Lung microvascular endothelial cell (primary cell): ENCODE data around the gene SLC10A3. TPM values are rescaled to one million over a fixed set of nuclear protein-coding genes. Genes with fewer than 3 reads are reported as not detected.

Source experiments
- DNase-seq, 2 donors: peaks; one replicate each; pipeline versions ENCODE4 v3.0.0 to v3.0.0-alpha.2; 2010; ENCODE audit warnings: low read depth in 2 of 2
- total RNA-seq: library from RNA; depleted of rRNA; stranded (reverse); fragments of >200 nt; gene quantifications from 2 replicates; pipeline ENCODE4 v1.2.1, GENCODE V29; 2014

Gene SLC10A3
- total RNA-seq, 1 donor from 2014 or later, result 14.7 TPM

DNA sequence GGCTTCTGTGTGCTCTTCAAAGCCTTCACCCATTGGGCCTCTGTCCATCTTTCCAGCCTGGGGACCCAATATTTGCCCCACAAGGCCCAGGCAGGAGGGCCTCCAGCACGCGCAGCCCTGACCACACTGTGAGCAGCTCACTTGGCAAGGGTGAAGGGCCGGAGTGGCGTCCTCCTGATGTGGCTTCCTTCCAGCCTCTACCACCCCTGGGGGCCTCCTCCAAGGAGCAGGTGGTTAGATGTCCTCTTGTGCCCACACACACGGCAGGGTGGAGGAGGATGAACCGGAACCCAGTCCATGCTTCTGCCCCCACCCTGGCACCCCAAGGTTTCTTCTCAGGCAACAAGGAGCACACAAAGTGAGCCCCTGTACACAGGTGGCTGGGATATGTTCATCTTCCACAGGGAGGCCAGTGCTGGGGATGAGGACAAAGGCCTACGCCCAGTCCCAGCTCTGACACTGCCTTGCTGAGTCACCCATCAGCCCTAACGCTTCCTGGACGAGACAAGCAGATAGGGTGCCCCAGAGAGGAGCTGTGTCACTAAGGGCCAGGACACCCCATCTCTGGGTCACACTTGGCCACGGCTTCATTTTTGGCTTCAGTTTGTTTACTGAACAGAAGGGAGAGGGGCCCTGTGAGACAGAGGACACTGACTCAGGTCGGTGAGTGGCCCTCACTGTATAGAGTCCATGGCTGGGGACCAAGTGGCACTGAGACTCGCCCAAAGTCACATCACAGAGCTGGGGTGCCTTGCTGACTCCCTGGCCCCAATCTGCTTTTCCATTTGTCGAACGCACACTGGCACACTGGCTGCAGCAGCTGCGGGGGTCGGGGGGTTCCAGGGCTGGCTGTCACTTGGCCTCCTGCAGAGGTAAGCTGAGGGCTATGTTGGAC, 5.9 kb downstream of the SLC10A3 start:
- peak in 1 of 2 donors; percentile 16 for DNase-seq

DNA sequence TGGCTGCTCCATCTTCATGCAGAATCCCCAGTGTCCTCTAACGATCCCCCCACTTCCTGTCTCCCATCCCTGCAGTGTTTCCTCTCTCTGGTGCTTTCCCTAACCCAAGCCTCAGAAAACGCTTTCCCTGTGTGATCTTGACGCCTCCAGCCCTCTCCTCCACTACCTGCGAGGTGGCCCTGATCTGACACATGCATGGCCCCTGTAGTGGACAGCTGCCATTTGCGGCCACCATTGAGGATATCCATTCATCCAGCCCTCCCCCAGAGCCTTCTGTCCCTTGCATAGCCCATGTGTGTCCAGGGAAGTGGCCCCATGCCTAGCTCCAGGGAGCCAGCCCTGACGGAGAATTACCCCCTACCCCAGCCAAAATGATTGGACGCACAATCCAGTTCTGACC, 7.1 kb downstream of the SLC10A3 start:
- DNase-seq, result no peak

DNA sequence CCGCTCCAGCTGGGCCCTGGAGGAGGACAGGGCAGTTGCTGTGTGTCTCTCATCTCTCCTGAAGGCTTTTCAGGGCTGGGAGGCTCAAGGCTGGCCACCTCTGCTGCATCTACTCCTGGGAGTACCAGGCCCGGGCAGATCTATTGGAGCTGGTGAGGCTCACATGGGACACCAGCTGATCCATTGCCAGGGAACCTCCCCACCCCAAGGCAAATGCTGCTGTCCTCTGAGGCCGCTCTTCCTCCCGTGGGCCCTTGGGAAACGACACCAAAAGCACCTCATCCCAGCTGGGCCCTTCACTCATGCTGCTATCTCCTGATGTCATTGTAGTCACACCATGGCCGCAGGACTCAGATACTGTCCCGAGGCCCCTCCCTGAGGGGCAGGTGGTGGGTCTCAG, 7.6 kb downstream of the SLC10A3 start:
- no peak for DNase-seq

DNA sequence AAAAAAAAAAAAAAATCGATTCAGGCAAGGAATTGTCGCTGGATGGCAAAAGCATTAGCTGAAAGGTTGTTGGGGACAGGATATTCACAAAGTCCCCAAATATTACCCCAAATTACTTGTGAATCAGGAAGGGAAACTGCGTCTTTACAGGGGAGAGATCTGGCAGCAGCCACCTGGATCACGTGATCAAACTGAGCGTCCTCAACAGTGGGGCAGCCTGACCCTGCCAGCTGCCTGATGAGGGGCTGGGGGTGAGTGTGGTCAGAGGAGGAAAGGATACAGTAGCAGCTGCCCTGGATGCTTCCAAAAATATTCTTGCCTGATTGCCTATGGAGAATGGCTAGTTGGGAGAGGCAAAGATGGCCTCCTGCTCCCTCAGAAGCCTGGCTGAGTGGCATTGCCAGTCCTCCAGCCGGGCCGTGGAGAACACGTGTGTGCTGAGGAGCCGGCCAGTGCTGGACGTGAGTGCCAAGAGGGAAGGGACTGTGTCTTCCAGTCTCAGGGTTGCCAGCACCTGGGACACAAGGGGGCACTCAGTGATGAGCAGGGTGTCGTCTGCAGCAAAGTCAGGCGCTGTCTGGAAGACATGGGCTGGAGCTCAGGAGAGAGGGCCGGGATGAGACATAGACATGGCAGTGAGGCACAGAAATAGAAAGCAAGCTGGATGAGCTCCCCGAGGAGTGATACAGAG, 8.4 kb downstream of the SLC10A3 start:
- DNase-seq, result no peak

DNA sequence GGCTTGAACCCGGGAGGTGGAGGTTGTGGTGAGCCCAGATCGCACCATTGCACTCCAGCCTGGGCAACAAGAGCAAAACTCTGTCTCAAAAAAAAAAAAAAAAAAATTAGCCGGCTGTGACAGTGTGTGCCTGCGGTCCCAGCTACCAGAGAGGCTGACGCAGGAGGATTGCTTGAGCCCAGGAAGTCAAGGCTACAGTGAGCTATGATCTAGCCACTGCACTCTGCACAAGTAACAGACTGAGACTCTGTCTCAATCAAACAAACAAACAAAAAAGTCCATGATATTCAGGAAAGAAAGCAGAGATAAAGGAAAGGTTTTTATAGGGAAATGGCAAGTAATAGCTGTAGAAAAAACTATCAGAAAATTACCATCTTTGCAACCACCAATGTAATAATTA, 9.2 kb downstream of the SLC10A3 start:
- DNase-seq, result no peak

DNA sequence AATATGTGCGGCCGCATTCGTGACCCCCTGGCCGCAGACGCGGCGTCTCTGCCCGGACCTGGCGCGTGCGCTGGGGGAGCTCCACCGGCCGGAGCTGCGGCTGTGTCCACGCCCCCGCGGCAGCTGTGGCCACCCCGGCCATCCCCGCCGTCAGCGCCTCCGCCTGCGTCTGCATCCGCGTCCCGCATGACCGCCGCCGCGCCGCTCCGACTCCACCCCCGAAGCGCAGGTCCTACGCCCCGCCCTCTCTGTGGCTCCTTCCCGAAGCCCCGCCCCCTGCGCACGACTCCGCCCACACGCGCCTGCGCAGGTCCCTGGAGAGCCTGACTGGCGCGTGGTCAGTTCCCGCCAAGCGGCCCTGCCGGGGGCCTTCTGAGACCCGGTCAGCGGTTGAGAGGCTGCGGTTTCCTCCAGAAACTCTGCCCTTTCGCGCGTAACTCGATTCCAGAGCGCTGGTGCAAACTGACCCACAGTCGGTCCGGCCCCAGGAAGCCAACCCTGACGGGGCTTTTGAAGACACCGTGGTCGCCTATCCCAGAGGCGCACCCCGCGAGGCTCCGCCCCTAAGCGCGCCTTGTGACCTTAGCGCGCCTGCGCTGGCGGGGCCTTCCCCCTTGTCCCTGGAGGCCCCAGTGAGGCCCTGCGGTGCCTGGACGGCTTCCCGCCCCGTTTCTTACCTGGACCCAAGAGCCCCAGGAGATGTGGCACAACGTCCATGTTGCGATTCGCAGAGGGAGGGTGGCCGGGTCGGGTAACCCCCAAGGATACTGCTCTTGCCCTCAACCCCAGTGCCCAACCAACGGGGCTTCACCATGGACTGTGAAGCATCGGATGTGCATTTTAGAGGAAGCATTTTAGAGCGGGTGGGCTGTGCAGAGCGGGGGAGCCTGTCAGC, 11.5 kb downstream of the SLC10A3 start, which contains the start of gene LAGE3:
Gene LAGE3, minus strand, starts transcription at position 554 of the 895 bp plus-strand sequence. Its CDS starts 366 bp downstream, at position 188.
- peak; percentile 93 to 96 for DNase-seq

DNA sequence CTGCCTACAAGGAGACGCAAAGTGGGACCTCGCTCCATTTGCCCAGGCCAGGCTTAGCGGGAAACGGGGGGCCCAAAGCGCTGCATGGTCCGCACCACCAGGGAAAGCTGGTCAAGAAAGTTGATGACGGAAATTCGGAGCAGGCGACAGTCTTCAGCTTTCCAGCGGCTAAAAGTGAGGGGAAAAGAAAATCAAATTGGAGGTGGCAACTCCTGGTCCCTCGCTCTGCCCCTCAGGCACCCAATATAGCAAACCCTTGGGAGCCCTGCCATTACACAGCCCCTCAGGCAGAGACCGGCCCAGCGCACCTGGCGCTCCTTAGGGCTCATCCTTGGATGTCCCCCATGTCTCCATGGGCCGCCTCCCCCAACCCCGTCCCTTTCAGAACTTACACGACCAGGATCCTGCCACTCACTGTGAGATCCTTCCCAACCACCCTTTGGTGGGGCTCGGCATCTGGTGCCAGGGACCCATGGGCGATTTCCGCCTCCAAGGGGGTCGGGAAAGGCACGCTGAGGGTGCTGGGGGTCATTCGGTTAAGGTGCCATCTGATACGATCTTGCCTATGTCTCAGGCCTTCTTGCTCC, 12.4 kb downstream of the SLC10A3 start:
- DNase-seq, result no peak

DNA sequence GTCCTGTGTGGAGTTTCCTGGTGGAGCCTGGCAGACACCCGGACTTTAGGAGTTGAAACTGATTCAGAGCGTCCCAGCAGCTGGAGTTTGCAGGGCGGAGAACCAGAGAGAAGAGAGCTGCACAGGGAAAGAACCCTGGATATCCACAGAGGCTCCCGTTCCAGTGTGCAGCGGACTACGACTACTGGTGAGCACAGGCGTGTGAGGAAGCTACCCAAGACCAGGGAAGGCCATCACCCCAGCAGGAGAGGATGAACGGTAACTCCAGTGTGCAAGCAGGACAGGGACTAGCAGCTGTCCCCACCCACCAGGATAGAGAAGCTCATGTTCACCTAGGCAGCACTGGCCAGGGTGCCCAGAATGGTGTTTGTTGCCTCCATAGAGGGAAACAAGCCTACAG, 13.6 kb downstream of the SLC10A3 start:
- DNase-seq, result no peak

DNA sequence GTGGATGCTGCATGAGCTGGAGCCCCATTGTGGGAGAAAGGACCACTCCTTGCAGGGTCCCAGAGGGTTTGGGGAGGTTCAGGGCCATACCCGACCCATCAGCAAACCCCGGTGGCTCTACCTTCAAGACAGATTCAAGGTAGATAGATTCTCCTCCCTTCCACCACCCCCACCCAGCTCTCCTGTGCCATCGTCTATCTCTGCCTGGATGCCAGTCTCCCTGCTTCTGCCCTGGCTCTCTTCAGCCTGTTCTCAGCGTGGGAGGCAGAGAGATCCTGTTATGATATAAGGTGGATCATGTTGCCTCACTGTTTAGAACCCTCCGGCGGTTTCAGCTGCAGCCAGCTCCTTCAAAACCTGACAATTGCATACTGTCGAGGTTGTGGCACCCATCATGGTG, 16.7 kb downstream of the SLC10A3 start:
- no peak for DNase-seq

DNA sequence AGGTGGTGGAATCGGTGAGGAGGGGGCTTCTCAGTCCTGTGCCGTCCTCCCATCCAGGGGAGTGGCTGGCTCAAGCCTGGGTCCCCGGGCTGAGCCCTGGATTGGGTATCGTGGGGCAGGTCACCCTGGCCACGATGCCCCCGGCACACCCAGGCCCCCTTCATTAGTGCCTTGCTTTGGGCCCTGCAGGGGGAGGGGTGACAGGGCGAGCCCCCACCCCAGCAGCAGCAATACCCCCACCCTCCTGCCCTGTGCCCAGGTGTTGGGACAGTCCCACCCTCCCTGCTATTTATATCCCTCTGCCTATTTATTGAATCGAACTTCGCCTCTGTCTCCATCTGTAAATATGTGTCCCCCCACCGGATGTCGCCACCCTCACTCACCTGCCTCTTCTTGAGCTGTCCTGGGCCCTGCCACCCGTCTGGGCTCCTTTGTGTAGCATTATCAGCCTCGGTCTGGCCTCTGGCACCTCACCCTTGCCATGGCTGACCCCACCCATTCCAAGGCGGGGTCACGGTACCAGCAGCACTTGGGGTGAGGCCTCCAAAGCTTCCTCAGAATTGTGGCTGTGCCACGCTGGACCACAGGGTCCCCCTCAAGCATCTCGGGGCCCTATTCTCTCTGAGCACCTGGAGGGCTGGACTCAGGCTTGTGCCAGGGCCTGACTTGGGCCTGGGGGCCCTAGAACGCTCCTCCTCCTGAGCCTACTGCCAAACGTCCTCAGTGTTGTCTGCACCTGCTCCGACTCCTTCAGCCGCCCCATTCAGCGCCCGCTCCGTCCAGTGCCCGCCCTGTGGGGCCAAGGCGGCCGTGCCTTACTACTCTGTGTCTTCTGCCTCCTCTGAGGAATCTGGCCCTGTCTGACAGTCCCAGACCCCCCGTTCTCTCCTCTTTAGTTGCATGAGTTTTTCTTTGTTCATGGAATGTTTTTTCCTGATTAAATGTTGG, 17.5 kb downstream of the SLC10A3 start:
- DNase-seq, result no peak

DNA sequence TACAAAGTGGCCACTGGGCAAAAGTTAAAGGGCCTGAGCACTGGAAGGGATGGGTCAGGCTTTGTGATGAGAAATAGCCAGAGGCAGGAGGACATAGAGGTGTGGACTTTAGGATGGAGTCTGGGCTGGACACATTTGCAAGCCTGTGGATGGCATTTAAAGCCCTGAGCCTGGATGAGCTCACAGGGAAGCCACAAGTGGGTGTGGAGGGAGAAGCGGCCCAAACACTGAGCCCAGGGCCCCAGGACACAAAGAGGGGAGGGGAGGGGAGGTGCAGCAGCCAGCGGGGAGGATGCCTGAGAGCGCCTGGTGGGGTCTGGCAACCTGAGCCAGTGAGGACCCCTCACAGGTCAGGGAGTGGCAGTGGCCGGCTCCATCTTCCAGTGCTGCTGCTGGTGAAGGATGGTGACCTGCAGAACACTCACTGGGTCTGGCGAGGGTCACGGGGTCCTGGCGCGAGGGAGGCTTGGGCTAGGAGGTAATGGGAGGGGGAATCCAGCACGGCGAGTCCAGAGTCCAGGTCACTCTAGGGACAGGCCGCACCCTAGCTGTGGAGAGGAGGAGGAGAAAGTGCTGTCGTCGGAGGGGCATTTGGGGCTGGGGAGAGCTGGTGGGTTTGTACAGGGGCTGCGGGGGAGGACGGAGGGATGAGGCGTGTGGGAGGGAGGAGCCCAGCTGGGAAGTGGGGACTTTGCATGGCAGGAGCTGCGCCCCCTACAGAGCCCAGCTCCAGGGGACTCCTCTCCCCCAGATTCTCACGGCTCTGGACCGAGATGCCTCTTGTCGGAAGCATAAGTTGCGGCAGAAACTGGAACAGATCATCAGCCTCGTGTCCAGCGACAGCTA, 18.4 kb downstream of the SLC10A3 start:
- DNase-seq, result no peak

DNA sequence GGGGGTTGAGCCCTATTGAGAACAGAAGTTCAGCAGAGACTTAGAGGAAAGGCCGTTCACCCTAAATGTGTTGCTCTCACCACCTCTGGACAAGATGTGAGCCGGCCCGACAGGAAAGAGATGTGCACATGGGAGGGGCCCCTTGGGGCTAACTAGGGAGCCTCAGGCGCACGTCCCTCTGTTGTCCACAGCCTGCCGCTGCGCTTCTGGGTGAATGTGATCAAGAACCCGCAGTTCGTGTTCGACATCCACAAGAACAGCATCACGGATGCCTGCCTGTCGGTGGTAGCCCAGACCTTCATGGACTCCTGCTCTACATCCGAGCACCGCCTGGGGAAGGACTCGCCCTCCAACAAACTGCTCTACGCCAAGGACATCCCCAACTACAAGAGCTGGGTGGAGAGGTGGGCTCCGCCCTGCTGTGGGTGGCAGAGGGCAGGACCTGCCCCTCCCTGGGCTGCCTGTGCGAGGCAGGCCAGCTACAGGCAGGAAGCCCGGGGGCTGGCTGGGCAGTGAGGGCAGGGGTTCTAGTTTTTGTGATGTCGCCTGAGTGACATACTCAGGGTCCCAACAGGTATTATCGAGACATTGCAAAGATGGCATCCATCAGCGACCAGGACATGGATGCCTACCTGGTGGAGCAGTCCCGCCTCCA, 19.4 kb downstream of the SLC10A3 start:
- DNase-seq, result no peak

DNA sequence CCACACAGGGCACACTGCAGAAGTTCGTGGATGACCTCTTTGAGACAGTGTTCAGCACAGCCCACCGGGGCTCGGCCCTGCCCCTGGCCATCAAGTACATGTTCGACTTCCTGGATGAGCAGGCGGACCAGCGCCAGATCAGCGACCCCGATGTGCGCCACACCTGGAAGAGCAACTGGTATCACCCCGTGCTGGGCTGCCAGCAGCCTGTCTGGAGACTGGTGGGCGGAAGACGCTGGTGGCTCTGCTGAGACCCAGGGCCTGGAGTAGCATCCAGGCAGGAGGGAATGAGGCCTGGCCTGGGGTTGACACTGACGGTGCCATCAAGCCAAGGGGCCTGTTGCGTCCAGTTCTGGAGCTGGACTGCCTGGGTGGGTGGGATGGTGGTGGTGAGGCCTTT, 20.0 kb downstream of the SLC10A3 start:
- DNase-seq, result no peak

DNA sequence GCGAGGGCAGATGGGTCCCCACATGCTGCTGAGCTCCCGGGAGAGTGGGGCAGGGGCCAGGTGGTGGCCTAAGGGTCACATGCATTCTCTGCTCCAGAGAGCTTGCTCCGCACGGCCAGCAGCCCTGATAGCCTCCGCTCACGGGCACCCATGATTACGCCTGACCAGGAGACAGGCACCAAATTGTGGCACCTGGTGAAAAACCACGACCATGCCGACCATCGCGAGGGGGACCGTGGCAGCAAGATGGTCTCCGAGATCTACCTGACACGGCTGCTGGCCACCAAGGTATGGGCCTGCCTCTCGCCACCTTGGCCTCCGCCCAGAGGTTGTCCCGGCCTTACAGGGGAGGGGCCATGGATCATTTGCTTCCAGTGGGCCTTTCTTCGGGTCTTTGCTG, 20.5 kb downstream of the SLC10A3 start:
- DNase-seq, result no peak

DNA sequence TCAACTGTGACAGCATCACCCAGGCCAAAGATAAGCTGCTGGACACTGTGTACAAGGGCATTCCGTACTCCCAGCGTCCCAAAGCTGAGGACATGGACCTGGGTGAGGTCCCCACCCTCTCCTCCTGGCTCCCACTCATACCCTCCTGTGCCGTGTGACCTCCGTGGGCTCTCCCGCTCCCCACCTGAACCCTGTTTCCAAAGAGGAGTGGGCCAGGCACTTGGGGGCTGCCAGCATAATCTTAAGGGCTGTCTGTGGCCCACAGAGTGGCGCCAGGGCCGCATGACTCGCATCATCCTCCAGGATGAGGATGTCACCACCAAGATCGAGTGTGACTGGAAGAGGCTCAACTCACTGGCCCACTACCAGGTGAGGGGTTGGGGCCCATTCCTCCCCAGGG, 21.3 kb downstream of the SLC10A3 start:
- no peak for DNase-seq

DNA sequence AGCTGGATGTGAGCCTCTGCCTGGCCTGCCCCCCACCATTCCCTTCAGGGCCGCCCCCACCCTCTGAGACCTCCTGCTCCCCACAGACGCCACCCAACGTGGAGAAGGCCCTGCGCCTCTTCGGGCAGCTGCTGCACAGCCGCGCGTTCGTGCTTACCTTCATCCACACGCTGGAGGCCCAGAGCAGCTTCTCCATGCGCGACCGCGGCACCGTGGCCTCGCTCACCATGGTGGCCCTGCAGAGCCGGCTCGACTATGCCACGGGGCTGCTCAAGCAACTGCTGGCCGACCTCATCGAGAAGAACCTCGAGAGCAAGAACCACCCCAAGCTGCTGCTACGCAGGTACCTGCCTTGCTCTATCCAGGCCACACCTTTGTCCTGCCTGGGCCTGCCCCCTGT, 22.2 kb downstream of the SLC10A3 start:
- no peak for DNase-seq

DNA sequence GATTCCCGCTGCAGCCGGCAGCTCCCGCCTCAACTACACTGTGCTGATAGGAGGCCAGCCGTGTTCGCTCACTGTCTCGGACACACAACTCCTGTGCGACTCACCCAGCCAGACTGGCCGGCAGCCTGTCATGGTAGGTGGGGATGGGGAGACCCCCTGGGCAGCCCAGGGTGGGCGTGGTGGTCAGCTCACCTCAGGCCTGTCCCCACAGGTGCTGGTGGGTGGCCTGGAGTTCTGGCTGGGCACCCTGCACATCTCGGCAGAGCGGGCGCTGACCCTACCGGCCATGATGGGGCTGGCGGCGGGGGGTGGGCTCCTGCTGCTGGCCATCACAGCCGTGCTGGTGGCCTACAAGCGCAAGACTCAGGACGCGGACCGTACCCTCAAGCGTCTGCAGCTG, 22.9 kb downstream of the SLC10A3 start:
- DNase-seq, result no peak

DNA sequence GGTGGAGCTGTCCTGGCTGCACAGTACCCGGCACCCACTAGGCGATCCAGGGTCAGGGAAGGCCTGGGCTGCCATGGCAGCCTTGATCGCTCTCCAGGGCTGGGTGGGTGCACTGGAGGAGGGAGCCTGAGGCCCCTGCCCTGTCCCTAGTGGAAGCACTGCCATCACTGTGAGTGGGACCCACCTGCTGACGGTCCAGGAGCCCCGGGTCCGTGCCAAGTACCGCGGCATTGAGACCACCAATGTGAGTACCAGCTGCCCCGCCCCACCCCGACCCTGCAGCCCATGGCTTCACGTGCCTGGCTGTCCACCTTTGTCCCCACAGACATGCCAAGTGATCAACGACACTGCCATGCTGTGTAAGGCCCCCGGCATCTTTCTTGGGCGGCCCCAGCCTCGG, 23.5 kb downstream of the SLC10A3 start:
- DNase-seq, result no peak

DNA sequence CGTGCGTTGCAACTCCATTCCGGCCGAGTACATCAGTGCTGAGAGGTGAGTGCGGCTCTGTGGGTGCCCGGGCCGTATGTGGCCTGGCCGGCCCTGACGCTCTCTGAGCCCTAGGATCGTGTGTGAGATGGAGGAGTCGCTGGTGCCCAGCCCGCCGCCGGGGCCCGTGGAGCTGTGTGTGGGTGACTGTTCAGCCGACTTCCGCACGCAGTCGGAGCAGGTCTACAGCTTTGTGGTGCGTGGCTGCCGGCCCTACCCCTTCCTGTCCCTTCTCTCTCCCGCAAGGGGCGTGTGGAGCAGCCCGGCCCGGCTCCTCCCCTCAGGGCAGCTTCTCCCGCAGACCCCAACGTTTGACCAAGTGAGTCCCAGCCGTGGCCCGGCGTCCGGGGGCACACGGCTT, 24.4 kb downstream of the SLC10A3 start:
- no peak for DNase-seq
